Cardiac fibroblast (primary cell): ENCODE measurements around the gene CYGB.
A peak's percentile ranks its signal among the peaks of the same experiment; 100 is the strongest.

Source experiments
- DNase-seq, 2 donors: peaks; one replicate each; pipeline versions ENCODE4 v3.0.0 to v3.0.0-alpha.2; 2010; ENCODE audit warnings: low read depth in 2 of 2
- H3K4me3 ChIP-seq, 2 donors: replicated peaks in 1 of 2; 1 replicate in 1 of 2; 2 replicates in 1 of 2; pipeline ENCODE4 v1.5.1; 2011; ENCODE audit warnings: low read depth in 2 of 2, low read length in 2 of 2, mild to moderate bottlenecking in 2 of 2, moderate library complexity in 1 of 2
- CTCF ChIP-seq: IDR thresholded peaks from one replicate; pipeline ENCODE4 v1.5.1; 2011; ENCODE audit warnings: low read depth, mild to moderate bottlenecking, low read length, inconsistent platforms

The CYGB gene

GRCh38 chr17:76574166-76574565 is 36.7 kb upstream of the CYGB start:
- DNase-seq, result no peak
- TF ChIP-seq CTCF, result no peak
- no peak overlapping the region for H3K4me3 ChIP-seq

- DNase-seq, result no peak
- H3K4me3 ChIP-seq, result no peak overlapping the region
- TF ChIP-seq CTCF, result no peak
Observed at GRCh38 chr17:76573096-76573495, 35.6 kb upstream of the CYGB start.

GRCh38 chr17:76572201-76572910 is 34.8 kb upstream of the CYGB start:
- no peak overlapping the region for H3K4me3 ChIP-seq
- TF ChIP-seq CTCF, result no peak
- DNase-seq, result no peak

- TF ChIP-seq CTCF, result no peak
- no peak for DNase-seq
- H3K4me3 ChIP-seq, result no peak overlapping the region
Observed at GRCh38 chr17:76570877-76571471, 33.5 kb upstream of the CYGB start.

GRCh38 chr17:76570457-76570856 is 32.9 kb upstream of the CYGB start:
- H3K4me3 ChIP-seq, result no peak overlapping the region
- TF ChIP-seq CTCF, result no peak
- no peak for DNase-seq

GRCh38 chr17:76569607-76570279 is 32.2 kb upstream of the CYGB start:
- peak in 1 of 2 donors; percentile 68 for DNase-seq
- no peak for TF ChIP-seq CTCF
- no peak overlapping the region for H3K4me3 ChIP-seq
